Measurements from ENCODE around the gene SFRP2. TPM values are rescaled to one million over a fixed set of nuclear protein-coding genes. Genes with fewer than 3 reads are reported as not detected.

Gene SFRP2
- total RNA-seq, 2 experiments from 2014 or later: not detected

- CTCF ChIA-PET: no interaction called here
- no peak for DNase-seq
- H3K27me3 Mint-ChIP-seq (ENCODE audit: low read depth): no peaks in the 10 kb centered on the region
- H3K9me3 Mint-ChIP-seq: no peaks in the 10 kb centered on the region
- peaks cover 9% of the 10 kb centered on the region for H3K4me1 Mint-ChIP-seq (ENCODE audit: low read depth)
- intact Hi-C loops (cut with micrococcal nuclease): no loop called here
- no peak overlapping the region for H3K4me3 Mint-ChIP-seq
- no peak overlapping the region for H3K27ac Mint-ChIP-seq
- H3K36me3 Mint-ChIP-seq (ENCODE audit: low read depth): no peaks in the 10 kb centered on the region
Observed at GRCh38 chr4:153735906-153736461, 52.9 kb downstream of the SFRP2 start.

- intact Hi-C loops (cut with micrococcal nuclease): no loop called here
- Mint-ChIP-seq H3K4me3 (no peak overlapping the region), H3K36me3 (ENCODE audit: low read depth) (no peaks in the 10 kb centered on the region), H3K9me3 (no peaks in the 10 kb centered on the region), H3K27ac (no peak overlapping the region), H3K4me1 (ENCODE audit: low read depth) (peaks cover 9% of the 10 kb centered on the region), H3K27me3 (ENCODE audit: low read depth) (no peaks in the 10 kb centered on the region)
- CTCF ChIA-PET: interaction anchor here (0.5 to 2.5 kb wide), 6 partner anchors 16 to 887 kb away, joined by 3 to 10 read pairs (median 4); no protein-coding TSS in a partner anchor
- DNase-seq: no peak
Observed at GRCh38 chr4:153733751-153734448, 55.0 kb downstream of the SFRP2 start.

GRCh38 chr4:153731239-153731638 is 57.6 kb downstream of the SFRP2 start:
- no peaks in the 10 kb centered on the region for H3K27me3 Mint-ChIP-seq (ENCODE audit: low read depth)
- H3K36me3 Mint-ChIP-seq (ENCODE audit: low read depth): no peaks in the 10 kb centered on the region
- intact Hi-C loops (cut with micrococcal nuclease): no loop called here
- H3K4me3 Mint-ChIP-seq: no peak overlapping the region
- peaks cover 9% of the 10 kb centered on the region for H3K4me1 Mint-ChIP-seq (ENCODE audit: low read depth)
- CTCF ChIA-PET: interaction anchor here (0.7 to 3.0 kb wide), 2 partner anchors 19 to 86 kb away, joined by 4 to 10 read pairs; no protein-coding TSS in a partner anchor
- H3K27ac Mint-ChIP-seq: no peak overlapping the region
- DNase-seq: no peak
- H3K9me3 Mint-ChIP-seq: no peaks in the 10 kb centered on the region

Other genes starting within 250 kb of the SFRP2 start
- gene TLR2, start 104.8 kb downstream of the SFRP2 start, total RNA-seq: 1 to 10 TPM; 1.5 to 2.6 TPM
- gene RNF175, start 29.1 kb downstream of the SFRP2 start, total RNA-seq: 1 to 10 TPM; 1.4 to 1.5 TPM